Right lobe of liver (tissue), 6 donors: Measurements from ENCODE around the gene MYOM1. TPM values are rescaled to one million over a fixed set of nuclear protein-coding genes. Genes with fewer than 3 reads are reported as not detected.

Source experiments
- ATAC-seq, 4 donors: fragments of 200-7000 bp; cut with Tn5 transposase; one replicate each; pipeline ENCODE4 v1.9.1; 2020; ENCODE audit warnings: mild to moderate bottlenecking in 4 of 4, moderate library complexity in 4 of 4
- DNase-seq, 3 donors: peaks; one replicate each; pipeline ENCODE4 v3.0.0-alpha.2; 2020
- H3K27ac ChIP-seq, 3 donors: fragments of 200-600 bp; one replicate each; pipeline ENCODE4 v1.8.0; 2022
- H3K27me3 ChIP-seq, 2 donors: fragments of 200-600 bp; one replicate each; pipeline ENCODE4 v1.8.0; 2022
- H3K36me3 ChIP-seq, 4 donors: fragments of 200-600 bp; sonication (generic) in 1 of 4; one replicate each; pipeline versions ENCODE4 v1.5.1 to v1.8.0; 2017 to 2022; ENCODE audit warnings: control low read depth in 1 of 4
- H3K4me1 ChIP-seq, 4 donors: fragments of 200-600 bp; sonication (generic) in 1 of 4; one replicate each; pipeline versions ENCODE4 v1.5.1 to v1.8.0; 2017 to 2022; ENCODE audit warnings: control low read depth in 1 of 4
- H3K4me3 ChIP-seq, 3 donors: fragments of 200-600 bp; one replicate each; pipeline ENCODE4 v1.8.0; 2022
- H3K9me3 ChIP-seq, 4 donors: fragments of 200-600 bp; sonication (generic) in 1 of 4; one replicate each; pipeline versions ENCODE4 v1.5.1 to v1.8.0; 2017 to 2022; ENCODE audit warnings: control low read depth in 1 of 4
- CTCF ChIP-seq, 4 donors: fragments of 200-600 bp in 3 of 4; fragments of 450-650 bp in 1 of 4; IDR thresholded peaks; one replicate each; pipeline versions ENCODE4 v1.5.1 to v1.8.0; 2016 to 2022; ENCODE audit warnings: antibody characterized with exemption in 4 of 4, mild to moderate bottlenecking in 2 of 4
- POLR2A ChIP-seq: fragments of 450-650 bp; IDR thresholded peaks from one replicate; pipeline ENCODE4 v1.6.1; 2017; ENCODE audit warnings: antibody characterized with exemption, mild to moderate bottlenecking
- WGBS: methylation state at CpG from one replicate; pipeline ENCODE4 v1.1.6; 2018; ENCODE audit warnings: low coverage, low lambda C conversion rate; ENCODE audit not compliant: insufficient coverage; ENCODE audit errors: missing lambda C conversion rate; 5-methylcytosine and 5-hydroxymethylcytosine counted together
- intact Hi-C, 2 donors: fragments of 100-400 bp; cut with DNase I; formaldehyde crosslinking; loops; one replicate each; pipeline versions ENCODE4 v1.11.2 to v1.14.1; 2022
- total RNA-seq, 6 experiments: library from RNA; depleted of rRNA in 2 of 6; stranded (reverse); fragments of >200 nt in 2 of 6; fragmentation: NEBNext Ultra II Directional in 3 of 6; extraction: Animal tissue kit (Norgen Biotek cat#: 25700) in 3 of 6; gene quantifications; one replicate each; pipeline versions ENCODE4 v1.1.0 to v1.2.4, GENCODE V29; 2016 to 2023
- donor health status: DM: no; HTN: yes; CAD: no.
- donor health status: DM: no; HTN: no; CAD: no.
- donor health status: DM: no; HTN: no; CAD: no.
- donor health status: DM: no; HTN: yes; CAD: no.
- donor health status: DM: no; HTN: yes; CAD: no.

The MYOM1 gene
- total RNA-seq, 6 experiments from 2014 or later = 3.1 to 64.5 (median 19.1) TPM

- Histone ChIP-seq H3K36me3 (peaks cover 0 to 4% (median 0%) of the 10 kb centered on the region in 4 donors), H3K27me3 (no peaks in the 10 kb centered on the region), H3K4me3 (no peak overlapping the region), H3K9me3 (no peaks in the 10 kb centered on the region), H3K27ac (peak overlapping the region in 1 of 3 donors; percentile 63), H3K4me1 (peaks cover 0 to 25% (median 12%) of the 10 kb centered on the region in 4 donors)
- 97% methylated on average over 11 of the region's 15 CpGs for WGBS
- TF ChIP-seq CTCF (IDR thresholded peaks at IDR 0.05) = no peak
- no peak for TF ChIP-seq POLR2A
- DNase-seq (no peak), ATAC-seq (no peak)
- intact Hi-C loops = no loop called here
Measured at GRCh38 chr18:3183103-3183717, 36.6 kb downstream of the MYOM1 start.

GRCh38 chr18:3180325-3180724 lies 39.4 kb downstream of the MYOM1 start:
- H3K4me1 ChIP-seq = peaks cover 0 to 19% (median 9%) of the 10 kb centered on the region in 4 donors
- TF ChIP-seq CTCF (IDR thresholded peaks at IDR 0.05) = no peak
- TF ChIP-seq POLR2A = no peak
- DNase-seq (no peak), ATAC-seq (no peak)
- H3K9me3 ChIP-seq = no peaks in the 10 kb centered on the region
- intact Hi-C loops = no loop called here
- H3K27ac ChIP-seq = no peak overlapping the region
- H3K4me3 ChIP-seq = no peak overlapping the region
- H3K36me3 ChIP-seq = no peaks in the 10 kb centered on the region
- H3K27me3 ChIP-seq = no peaks in the 10 kb centered on the region
- 85% methylated on average over 2 of the region's 2 CpGs for WGBS

- intact Hi-C loops = no loop called here
- H3K36me3 ChIP-seq = no peaks in the 10 kb centered on the region
- DNase-seq (no peak), ATAC-seq (no peak)
- no peaks in the 10 kb centered on the region for H3K9me3 ChIP-seq
- H3K4me1 ChIP-seq = peaks cover 0 to 19% (median 9%) of the 10 kb centered on the region in 4 donors
- H3K4me3 ChIP-seq = no peak overlapping the region
- TF ChIP-seq CTCF (IDR thresholded peaks at IDR 0.05) (no peak), POLR2A (no peak)
- WGBS = 73% methylated on average over 8 of the region's 10 CpGs
- H3K27ac ChIP-seq = no peak overlapping the region
- no peaks in the 10 kb centered on the region for H3K27me3 ChIP-seq
Measured at GRCh38 chr18:3179430-3180089, 40.2 kb downstream of the MYOM1 start.

- WGBS = 74% methylated on average over 15 of the region's 15 CpGs
- intact Hi-C loops = no loop called here
- H3K4me3 ChIP-seq = no peak overlapping the region
- H3K27me3 ChIP-seq = no peaks in the 10 kb centered on the region
- TF ChIP-seq POLR2A (peak; percentile 30), CTCF (IDR thresholded peaks at IDR 0.05) (no peak)
- no peaks in the 10 kb centered on the region for H3K36me3 ChIP-seq
- peaks cover 0 to 20% (median 6%) of the 10 kb centered on the region in 4 donors for H3K4me1 ChIP-seq
- no peaks in the 10 kb centered on the region for H3K9me3 ChIP-seq
- peak overlapping the region in 1 of 3 donors; percentile 3 for H3K27ac ChIP-seq
- ATAC-seq (peak; percentile 40 to 78 (median 56)), DNase-seq (peak in 1 of 3 donors; percentile 39)
Measured at GRCh38 chr18:3177902-3178687, 41.7 kb downstream of the MYOM1 start.
